HG03196 (cell line): ENCODE results near the gene SLC43A1.
"Not testable (repeated sequence)": the region's sequence is repeated elsewhere in the genome, so short reads cannot be mapped to it uniquely, and the experiment has no call there.

Experiments used
- ATAC-seq: cut with Tn5 transposase; IDR thresholded peaks from one replicate; pipeline ENCODE4 v1.9.1; 2021; ENCODE audit not compliant: unreplicated experiment

The SLC43A1 gene

GRCh38 chr11:57461841-57462489 is 53.5 kb downstream of the SLC43A1 start:
- no peak for ATAC-seq

- ATAC-seq, result no peak
These were observed 54.4 kb downstream of the SLC43A1 start for GRCh38 chr11:57460758-57461749.

- no peak for ATAC-seq
These were observed 55.3 kb downstream of the SLC43A1 start, which contains the start of gene RTN4RL2 for GRCh38 chr11:57460022-57460757. RTN4RL2 (plus strand) TSS chr11:57460528; CDS start chr11:57460866, 338 bp downstream.

GRCh38 chr11:57459164-57460021 is 56.1 kb downstream of the SLC43A1 start:
- ATAC-seq, result no peak

GRCh38 chr11:57458410-57459163 is 56.9 kb downstream of the SLC43A1 start:
- ATAC-seq, result no peak

GRCh38 chr11:57458060-57458409 is 57.5 kb downstream of the SLC43A1 start:
- no peak for ATAC-seq

GRCh38 chr11:57457643-57458023 is 57.9 kb downstream of the SLC43A1 start:
- peak; percentile 13 for ATAC-seq

- ATAC-seq, result peak; percentile 58
These were observed 58.4 kb downstream of the SLC43A1 start for GRCh38 chr11:57456960-57457642.

GRCh38 chr11:57453543-57454177 is 61.8 kb downstream of the SLC43A1 start:
- ATAC-seq, result no peak

- ATAC-seq, result no peak
These were observed 69.4 kb downstream of the SLC43A1 start for GRCh38 chr11:57446055-57446454.

GRCh38 chr11:57445122-57445394 is 70.4 kb downstream of the SLC43A1 start:
- ATAC-seq, result not testable (repeated sequence)

- ATAC-seq, result no peak
These were observed 71.0 kb downstream of the SLC43A1 start for GRCh38 chr11:57444362-57445121.

GRCh38 chr11:57440744-57441414 is 74.6 kb downstream of the SLC43A1 start:
- ATAC-seq, result no peak

- no peak for ATAC-seq
These were observed 75.7 kb downstream of the SLC43A1 start for GRCh38 chr11:57439786-57440185.

GRCh38 chr11:57438345-57439285 is 76.9 kb downstream of the SLC43A1 start:
- ATAC-seq, result no peak

- no peak for ATAC-seq
These were observed 79.5 kb downstream of the SLC43A1 start for GRCh38 chr11:57436031-57436430.
